ENCODE data around the gene ANP32E.
"Not testable (repeated sequence)": the region's sequence is repeated elsewhere in the genome, so short reads cannot be mapped to it uniquely, and the experiment has no call there.

Gene ANP32E

DNA sequence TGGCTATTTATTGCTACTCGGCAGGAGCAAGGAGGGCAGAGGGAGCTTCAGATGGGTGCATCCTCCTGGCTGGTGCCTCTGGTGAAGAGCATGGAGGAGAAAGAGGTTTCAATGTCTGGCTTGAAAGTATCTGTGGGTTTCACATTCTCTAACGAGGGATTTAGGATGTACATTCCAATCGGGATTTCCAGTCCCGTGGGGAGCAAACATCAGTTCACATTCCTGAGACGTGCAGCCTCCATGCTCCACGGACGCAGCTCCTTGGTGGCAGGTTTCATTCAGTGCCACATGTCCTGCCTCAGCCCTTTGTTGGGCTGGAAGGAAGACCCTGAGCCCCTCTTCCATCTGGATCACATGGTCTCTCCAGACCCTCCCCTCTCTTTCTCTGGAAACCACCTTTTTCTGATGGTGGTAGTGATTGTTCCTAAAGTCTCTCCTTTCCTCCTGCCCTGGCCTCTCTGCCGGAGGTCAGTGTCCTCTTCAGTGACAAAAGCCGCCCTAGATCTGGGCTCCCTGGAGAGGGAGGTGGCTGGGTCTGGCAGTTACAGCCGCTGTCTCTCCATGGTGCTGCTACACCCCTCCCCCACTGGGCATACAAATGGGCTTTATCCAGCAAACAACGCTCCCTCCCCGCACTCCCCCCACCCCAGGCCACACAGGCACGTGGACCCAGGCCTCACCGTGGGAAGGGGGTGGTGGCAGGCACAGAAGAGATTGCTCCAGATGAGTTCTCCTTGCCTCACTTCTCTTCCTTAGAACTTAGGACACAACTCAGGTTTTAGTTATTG is 20.8 kb upstream of the ANP32E start:
- no peak for DNase-seq

DNA sequence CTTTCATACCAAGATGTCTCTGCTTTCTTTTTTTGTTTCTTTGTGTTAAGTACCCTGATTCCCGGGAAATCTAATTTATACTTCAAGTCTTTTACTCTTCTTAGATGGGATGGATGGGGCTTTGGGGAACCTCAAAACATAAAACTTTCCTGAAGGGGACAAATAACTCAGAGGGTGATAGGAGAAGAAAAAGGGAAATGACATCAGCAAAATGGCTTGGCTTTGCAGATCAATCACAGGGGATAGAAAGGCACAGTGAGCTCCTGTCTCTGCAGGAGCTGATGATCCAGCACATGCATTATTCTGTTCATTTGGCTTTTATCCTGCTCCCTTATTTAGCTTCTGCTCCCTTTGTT is 20.3 kb upstream of the ANP32E start:
- DNase-seq = no peak

DNA sequence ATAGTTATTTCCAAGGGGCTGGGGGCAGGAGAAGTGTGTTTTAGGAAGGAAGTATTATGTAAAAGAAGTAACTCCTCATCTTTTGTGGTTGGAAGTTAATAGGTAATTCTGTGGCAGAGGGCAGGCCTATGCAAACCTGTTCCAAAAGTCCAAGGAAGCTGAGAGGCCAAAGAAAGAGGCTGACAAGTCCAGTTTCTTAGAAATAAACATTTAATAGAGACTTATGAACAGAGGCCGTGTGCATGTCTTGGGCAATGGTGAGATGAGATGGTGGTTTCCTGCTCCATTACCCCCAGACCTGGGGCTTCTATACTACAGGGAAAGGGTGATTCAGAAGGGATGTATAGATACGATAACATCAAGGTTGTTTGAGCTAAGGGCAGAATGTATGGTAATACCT is 14.0 kb upstream of the ANP32E start:
- no peak for DNase-seq

DNA sequence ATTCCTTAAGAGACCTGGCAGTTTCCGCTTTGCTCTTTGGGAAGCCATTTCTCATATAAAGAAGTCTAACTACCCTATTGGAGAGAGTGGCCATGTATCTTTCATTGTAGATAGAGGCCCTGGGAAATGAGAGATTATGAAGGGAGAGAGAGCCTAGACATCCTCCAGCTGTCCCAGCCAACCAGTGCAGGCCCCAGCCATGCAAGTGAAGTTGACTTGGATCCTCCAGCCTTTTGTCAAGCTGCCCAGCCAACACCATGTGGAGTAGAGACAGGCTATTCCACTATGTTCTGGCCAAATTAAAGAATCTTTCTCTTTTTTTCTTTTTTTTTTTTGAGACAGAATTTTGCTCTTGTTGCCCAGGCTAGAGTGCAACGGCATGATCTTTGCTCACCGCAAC is 7.1 kb upstream of the ANP32E start:
- no peak for DNase-seq

DNA sequence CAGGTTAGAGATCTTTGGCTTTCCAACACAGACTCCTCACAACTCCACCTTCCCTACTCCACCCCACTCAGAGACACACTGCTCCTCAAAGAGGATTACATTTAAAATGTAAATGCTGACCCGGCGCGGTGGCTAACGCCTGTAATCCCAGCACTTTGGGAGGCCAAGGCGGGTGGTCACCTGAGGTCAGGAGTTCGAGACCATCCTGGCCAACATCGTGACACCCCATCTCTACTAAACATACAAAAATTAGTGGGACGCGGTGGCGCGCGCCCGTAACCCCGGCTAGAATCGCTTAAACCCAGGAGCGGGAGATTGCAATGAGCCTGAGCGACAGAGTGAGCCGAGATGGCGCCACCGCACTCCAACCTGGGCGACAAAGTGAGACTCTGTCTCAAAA is 1.8 kb upstream of the ANP32E start:
- DNase-seq = no peak

DNA sequence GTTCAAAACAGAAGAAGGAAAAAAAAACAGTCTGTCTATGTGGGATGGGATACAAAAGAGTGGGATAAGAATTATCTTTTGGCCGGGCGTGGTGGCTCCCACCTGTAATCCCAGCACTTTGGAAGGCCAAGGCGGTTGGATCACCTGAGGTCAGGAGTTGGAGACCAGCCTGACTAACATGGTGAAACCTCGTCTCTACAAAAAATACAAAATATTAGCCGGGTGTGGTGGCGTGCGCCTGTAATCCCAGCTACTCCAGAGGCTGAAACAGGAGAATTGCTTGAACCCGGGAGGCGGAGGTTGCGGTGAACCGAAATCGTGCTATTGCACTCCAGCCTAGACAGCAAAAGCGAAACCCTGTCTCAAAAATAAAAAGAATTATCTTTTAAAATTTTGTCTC is 1.3 kb upstream of the ANP32E start:
- DNase-seq = not testable (repeated sequence)

DNA sequence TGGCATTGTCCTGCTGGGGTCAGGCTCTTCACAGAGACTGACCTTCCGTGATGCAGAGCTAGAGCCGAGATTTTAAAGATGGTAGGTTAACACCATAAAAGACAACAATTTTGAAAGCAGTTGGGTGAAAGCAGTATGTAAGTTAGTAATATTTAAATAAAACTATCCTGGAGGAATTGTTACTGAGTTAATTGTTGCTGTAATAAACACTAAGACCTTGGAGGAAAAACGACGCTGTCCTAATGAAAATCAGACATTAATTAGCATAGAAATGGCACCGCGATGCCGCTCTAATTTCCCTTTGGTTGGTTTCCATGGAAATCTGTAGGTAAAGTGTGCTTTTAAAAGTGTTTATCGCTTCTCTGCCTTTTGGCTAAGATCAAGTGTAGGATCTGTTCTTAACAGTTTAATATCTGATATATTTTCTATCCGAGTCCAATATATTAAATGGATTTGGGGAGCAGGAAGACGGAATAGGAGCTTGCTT is 745 bp upstream of the ANP32E start:
- DNase-seq = no peak

DNA sequence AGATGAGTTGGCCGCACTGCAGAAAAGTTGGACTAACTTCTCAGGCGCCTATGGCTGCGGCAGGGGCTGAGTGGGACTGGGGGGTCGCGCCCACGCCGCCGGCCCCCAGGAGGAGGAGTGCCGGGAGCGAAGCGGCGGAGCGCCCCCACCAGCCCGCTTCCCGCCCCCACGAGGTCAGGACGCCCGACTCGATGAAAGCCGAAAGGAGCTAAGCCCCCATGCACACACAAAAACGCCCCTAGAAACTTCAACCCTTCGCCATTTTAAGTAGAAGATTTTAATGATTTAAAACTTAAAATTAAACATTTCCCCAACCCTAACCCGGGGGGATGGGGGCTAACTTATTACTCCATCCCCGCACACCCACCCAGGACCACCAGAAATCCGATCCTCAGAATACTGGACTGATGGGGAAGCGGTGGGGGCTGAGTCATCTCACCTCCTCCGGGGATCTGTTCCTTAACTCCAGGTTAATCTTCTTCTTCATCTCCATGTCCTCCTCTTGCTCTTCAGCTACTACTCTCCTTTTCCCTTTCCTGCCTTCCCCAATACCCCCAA is 539 bp downstream of the ANP32E start:
- DNase-seq = peak; percentile 25

DNA sequence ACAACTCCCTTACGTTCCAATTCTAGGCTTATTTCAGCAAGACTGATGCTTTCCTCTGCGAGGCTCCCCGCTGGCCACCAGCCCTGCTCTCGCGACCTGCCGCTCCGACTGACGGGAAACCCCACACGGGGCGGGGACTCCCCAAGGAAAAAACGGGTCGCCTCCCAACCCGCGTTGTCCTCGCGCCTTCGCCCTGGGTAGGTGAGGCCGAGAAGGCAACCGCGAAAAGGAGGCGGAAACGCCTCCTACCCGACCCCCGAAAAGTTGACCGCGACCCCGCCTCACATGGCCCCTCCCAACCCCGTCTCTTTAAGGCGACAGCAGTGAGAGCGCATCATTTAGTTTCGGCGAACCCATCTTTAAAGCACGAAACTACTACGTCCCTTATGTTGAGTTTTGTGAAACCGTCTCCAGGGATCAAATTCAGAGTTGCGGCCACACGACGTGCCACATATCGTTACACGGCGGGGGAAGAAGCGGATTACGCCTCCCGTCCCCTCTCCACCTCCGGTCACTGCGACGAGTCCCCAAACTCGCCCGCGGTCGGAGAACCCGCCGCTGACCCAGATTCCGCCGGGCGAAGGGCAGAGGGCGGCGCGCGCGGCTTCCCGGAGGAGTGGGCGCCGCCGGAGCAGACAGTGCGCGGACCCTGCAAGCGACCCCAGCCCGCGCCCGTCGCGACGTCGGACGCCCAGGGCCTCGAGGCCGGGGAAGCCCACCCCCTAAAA is 1.2 kb downstream of the ANP32E start:
- DNase-seq = peak; percentile 35

DNA sequence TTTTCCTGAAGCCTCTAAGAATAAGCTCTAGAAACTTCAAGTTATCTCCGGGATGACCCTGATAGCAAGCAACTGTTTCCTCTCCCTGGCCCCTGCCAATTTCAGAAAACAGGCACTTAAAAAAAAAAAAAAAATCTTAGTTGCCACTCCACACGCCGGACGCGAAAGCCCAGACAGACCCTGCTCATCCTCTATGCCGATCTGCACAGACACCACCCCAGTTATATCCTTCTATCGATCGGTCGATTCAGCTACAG is 1.7 kb downstream of the ANP32E start:
- no peak for DNase-seq

DNA sequence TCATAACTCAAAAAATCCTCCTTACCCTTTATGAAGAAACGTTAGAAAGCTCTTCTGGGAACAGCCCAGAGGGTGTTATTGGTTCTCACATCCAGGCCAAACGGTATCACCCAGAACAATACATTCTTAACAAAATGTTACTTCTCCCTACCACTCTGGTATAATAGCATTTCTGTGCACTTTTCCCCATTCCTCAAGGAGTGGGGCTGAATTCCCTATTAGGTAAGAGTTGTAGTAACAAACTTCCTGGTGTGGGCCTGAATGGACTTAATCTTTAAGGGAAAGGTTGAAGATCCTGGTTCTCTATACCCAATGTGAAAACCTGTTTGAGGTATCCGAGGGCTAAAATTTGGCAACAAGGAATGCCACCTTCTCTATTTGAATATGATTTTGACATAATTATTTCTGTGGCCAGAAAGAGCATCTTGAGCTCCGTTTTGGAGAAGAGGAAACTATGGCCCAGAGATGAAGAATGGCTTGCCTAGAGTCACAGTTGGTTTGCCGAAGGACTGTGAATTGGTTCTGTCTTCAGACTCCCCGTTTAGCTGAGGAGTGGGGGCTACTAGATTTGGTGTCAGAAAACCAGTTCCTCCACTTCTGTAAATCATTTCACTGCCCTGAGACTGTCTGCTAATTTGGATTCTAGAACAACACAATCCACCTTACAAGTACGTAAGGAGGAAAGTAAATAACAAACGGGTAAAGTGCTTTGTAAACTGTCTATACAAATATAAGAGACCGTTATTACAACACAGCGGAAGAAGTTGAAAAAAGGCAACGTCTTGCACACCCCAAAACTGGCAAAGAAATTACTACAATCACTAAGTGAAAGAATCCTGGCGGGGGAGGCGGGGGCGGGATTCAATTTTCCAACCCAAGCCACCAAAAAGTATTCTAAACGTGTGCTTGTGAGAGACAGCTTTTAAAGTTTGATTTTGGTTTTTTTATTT is 2.3 kb downstream of the ANP32E start:
- DNase-seq = no peak

DNA sequence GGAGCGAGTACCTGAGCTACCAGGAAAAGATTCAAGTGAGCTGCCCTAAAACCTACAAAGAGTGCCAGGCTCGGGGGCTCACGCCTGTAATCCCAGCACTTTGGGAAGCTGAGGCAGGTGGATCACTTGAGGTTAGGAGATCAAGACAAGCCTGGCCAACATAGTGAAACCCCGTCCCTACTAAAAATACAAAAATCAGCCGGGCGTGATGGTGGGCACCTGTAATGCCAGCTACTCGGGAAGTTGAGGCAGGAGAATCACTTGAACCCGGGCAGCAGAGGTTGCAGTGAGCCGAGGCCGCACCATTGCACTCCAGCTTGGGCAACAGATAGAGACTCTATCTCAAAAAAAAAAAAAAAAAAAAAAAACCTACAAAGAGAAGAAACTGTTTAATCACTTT is 3.0 kb downstream of the ANP32E start:
- DNase-seq = not testable (repeated sequence)

DNA sequence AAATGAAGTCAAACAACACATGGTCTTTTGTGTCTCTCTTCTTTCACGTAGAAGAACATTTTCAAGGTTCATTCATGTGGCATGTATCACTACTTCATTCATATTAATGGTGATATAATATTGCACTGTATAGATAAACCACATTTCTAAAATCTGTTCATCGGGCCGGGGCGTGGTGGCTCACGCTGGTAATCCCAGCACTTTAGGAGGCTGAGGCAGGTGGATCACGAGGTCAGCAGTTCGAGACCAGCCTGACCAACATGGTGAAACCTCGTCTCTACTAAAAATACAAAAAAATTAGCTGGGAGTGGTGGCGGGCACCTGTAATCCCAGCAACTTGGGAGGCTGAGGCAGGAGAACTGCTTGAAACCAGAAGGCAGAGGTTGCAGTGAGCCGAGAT is 7.7 kb downstream of the ANP32E start:
- DNase-seq = not testable (repeated sequence)

DNA sequence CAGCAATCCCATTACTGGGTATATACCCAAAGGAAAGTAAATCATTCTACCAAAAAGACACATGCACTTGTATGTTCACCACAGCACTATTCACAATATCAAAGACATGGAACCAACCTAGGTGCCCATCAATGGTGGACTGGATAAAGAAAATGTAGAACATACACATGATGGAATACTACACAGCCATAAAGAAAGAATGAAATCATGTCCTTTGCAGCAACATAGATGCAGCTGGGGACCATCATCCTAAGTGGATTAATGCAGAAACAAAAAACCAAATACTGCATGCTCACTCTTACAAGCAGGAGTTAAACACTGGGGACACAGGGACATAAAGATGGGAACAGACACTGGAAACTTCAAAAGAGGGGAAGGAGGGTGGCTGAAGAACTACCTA is 8.7 kb downstream of the ANP32E start:
- no peak for DNase-seq

DNA sequence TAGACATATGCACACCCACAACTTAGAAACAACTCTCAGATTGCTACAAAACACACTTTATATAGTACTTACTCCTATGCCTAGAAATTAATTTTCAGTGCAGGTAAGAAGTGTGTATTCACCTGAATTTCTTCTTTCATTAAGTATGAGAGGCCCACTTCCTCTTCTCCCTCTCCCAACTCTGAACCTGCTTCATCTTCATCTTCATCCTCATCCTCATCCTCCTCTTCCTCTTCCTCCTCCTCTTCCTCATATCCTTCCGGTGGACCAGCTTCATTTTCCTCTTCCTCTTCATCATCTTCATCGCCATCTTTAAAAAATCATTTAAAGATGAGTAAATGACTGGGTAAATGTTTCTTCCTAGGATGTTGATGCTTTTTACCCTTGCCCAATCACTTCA is 9.4 kb downstream of the ANP32E start:
- no peak for DNase-seq

DNA sequence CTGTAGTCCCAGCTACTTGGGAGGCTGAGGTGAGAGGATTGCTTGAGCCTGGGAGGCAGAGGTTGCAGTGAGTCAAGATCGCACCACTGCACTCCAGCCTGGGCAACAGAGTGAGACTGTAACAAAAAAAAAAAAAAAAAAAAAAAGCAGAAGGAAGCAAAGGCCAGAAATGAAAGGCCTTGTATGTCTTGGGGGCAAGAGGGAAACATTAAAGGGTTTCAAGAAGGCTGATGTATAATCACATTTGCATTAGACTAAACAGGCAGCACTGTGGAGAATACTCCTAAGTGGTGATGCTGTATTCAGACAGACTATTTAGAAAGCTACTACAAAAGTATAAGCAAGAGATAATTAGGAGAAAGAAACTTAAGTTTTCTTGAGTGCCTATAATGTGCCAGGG is 10.4 kb downstream of the ANP32E start:
- no peak for DNase-seq

DNA sequence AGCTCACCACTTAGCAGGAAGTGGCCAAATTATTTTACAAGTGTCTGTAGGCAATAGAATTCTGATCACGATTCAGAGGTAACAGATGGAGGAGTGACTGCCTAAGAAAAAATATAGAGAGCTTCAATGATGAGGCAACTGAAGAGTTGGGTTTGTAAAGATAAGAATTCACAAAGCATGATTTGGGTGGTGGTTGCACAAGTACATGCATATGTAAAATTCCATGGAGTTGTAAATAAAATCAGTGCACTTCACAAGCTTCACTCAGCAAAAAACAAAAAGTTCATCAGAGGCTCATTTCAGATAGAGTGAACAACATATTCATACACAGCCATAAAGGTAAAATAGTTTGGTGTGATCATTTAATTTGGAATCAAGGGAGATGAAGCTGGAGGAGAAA is 10.9 kb downstream of the ANP32E start:
- DNase-seq = no peak

DNA sequence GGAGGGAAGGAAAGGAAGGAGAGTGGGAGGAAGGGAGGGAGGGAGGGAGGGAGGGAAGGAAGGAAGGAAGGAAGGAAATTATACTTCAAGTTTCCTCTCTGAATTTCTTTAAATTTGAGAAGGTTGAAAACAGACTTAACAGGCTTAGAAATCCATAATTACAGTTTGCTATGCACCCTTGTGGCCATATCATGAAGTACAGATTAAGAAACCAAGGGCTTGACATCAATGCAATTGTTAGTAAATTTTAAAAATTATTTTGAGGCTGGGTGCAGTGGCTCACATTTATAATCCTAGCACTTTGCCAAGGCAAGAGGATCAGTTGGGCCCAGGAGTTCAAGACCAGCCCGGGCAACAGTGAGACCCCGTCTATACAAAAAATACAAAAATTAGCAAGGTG is 14.4 kb downstream of the ANP32E start:
- DNase-seq = no peak

DNA sequence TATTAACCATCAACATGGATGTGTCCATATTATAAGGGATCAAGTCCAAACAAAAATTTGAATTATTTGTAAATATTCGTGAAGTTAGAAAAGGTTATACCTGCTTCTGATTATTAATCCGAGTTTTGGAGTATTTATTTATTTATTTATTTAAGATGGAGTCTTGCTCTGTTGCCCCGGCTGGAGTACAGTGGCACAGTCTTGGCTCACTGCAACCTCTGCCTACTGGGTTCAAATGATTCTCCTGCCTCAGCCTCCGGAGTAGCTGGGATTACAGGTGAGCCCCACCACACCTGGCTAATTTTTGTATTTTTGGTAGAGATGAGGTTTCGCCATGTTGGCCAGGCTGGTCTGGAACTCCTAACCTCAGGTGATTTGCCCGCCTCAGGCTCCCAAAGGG is 20.1 kb downstream of the ANP32E start:
- DNase-seq = not testable (repeated sequence)

DNA sequence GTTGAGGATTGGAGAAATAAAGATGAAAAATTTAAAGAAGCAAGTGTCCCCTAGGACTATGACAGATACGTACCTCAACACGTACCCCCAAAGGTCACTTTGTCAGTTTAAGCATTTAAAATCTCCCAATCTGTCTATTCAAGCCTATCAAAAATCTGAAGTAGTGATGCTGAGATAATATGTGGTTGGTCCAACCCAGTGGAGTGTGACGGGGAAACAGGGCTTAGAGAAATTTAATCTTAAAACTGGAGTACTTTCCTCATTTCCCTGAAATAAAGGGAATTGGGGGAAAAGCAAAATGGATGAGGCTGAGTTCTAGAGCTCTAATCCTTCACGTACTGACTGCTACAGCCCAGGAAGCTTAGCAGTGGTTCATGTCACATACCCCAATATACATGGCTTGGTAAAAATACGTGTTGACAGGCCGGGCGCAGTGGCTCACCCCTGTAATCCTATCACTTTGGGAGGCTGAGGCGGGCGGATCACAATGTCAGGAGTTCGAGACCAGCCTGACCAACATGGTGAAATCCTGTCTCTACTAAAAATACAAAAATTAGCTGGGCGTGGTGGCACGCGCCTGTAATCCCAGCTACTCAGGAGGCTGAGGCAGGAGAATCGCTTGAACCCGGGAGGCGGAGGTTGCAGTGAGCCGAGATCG is 21.7 kb downstream of the ANP32E start:
- DNase-seq = not testable (repeated sequence)

DNA sequence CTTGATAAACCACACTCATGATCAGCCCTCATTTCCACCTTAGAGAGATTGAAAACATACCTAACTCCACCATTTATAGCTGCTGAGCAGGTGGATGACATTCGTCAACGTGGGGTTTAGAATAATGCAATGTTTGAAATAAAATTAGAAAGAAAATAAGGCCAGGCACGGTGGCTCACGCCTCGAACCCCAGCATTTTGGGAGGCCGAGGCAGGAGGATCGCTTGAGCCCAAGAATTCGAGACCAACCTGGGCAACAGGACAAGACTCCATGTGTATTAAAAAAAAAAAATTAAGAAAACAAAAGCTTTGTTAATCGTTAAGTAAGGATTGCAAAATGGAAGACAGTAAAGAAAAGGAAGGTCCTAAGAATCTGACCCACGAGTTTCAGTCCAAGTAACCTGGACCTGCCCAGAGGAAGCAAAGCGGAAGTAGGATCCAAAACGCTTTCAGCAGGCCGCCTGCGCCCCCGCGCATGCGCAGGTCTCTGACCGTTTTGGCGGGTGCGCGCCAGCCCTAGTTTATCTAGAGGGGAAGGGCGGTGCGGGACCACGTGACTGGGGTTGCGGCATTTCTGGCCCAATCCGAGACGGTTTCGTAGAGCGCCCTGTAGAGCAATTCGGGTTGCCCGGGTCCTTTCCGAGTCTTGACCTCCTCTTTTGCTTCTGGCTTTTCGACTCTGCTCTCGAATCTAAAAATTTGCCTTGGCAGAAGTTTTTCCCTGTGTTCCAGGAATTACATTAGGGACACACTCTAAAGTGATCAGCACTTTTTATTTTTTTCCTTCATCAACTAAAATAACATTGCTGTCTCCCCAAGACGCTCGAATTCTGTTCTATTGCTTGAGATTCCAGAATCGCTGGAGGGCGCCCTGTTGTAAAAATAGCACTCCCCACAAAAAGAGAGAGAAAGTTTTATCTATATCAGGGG is 22.5 kb downstream of the ANP32E start:
- peak; percentile 95 for DNase-seq

DNA sequence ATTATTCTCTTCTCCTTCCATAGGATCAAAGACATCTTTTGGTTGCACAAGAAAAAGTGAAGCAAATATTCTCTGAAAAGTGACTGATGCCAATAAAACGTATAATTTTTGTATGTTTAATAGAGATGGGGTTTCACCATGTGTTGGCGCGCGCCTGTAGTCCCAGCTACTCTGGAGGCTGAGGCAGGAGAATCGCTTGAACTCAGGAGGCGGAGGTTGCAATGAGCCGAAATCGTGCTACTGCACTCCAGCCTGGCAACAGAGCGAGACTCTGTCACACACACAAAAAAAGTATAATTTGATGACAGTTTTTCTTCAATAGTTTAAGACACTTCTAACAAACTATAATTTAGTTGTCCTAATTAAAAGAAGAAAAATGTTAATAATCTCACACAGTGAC is 23.8 kb downstream of the ANP32E start:
- DNase-seq = no peak

All from NCI-H1092 (cell line).